ENCODE data around the gene DCAF5.
"Not testable (repeated sequence)": the region's sequence is repeated elsewhere in the genome, so short reads cannot be mapped to it uniquely, and the experiment has no call there.

The DCAF5 gene

GRCh38 chr14:69152902-69153151 is at the start of gene DCAF5:
TSS of gene DCAF5 (minus strand) at chr14:69153119. CDS start at chr14:69152978, 141 bp downstream.
- DNase-seq, result no peak

GRCh38 chr14:69199786-69200185 is 46.9 kb upstream of the DCAF5 start:
- no peak for DNase-seq

- DNase-seq, result no peak
Observed at GRCh38 chr14:69193721-69194120, 40.8 kb upstream of the DCAF5 start.

- peak; percentile 96 for DNase-seq
Observed at GRCh38 chr14:69191340-69192111, 38.6 kb upstream of the DCAF5 start, which contains the start of gene EXD2. TSS of gene EXD2 (plus strand) at chr14:69191498. CDS start at chr14:69209471, 17,973 bp downstream.

- no peak for DNase-seq
Observed at GRCh38 chr14:69190191-69190590, 37.3 kb upstream of the DCAF5 start.

GRCh38 chr14:69183735-69184134 is 30.8 kb upstream of the DCAF5 start:
- no peak for DNase-seq

- DNase-seq, result not testable (repeated sequence)
Observed at GRCh38 chr14:69182580-69182979, 29.7 kb upstream of the DCAF5 start.

- DNase-seq, result no peak
Observed at GRCh38 chr14:69181491-69181890, 28.6 kb upstream of the DCAF5 start.

- no peak for DNase-seq
Observed at GRCh38 chr14:69175130-69175529, 22.2 kb upstream of the DCAF5 start.

GRCh38 chr14:69171569-69171968 is 18.6 kb upstream of the DCAF5 start:
- DNase-seq, result no peak

- DNase-seq, result no peak
Observed at GRCh38 chr14:69170839-69171238, 17.9 kb upstream of the DCAF5 start.

GRCh38 chr14:69165787-69166186 is 12.9 kb upstream of the DCAF5 start:
- not testable (repeated sequence) for DNase-seq

- DNase-seq, result no peak
Observed at GRCh38 chr14:69161590-69161989, 8.7 kb upstream of the DCAF5 start.

- no peak for DNase-seq
Observed at GRCh38 chr14:69156224-69156623, 3.3 kb upstream of the DCAF5 start.

- DNase-seq, result no peak
Observed at GRCh38 chr14:69154779-69155178, 1.9 kb upstream of the DCAF5 start.

- DNase-seq, result peak; percentile 45
Observed at GRCh38 chr14:69153873-69154270, 953 bp upstream of the DCAF5 start.

- DNase-seq, result peak; percentile 88
Observed at GRCh38 chr14:69153152-69153872, 393 bp upstream of the DCAF5 start.

- peak; percentile 21 for DNase-seq
Observed at GRCh38 chr14:69152181-69152901, 578 bp downstream of the DCAF5 start.

- peak; percentile 65 for DNase-seq
Observed at GRCh38 chr14:69151458-69152180, 1.3 kb downstream of the DCAF5 start.

- no peak for DNase-seq
Observed at GRCh38 chr14:69149461-69150244, 3.3 kb downstream of the DCAF5 start.

GRCh38 chr14:69142101-69142500 is 10.8 kb downstream of the DCAF5 start:
- DNase-seq, result no peak

GRCh38 chr14:69141550-69141949 is 11.4 kb downstream of the DCAF5 start:
- no peak for DNase-seq

All from NCI-H1092 (cell line).